ENCODE measurements around the gene KRT32.

KRT32 gene

DNA sequence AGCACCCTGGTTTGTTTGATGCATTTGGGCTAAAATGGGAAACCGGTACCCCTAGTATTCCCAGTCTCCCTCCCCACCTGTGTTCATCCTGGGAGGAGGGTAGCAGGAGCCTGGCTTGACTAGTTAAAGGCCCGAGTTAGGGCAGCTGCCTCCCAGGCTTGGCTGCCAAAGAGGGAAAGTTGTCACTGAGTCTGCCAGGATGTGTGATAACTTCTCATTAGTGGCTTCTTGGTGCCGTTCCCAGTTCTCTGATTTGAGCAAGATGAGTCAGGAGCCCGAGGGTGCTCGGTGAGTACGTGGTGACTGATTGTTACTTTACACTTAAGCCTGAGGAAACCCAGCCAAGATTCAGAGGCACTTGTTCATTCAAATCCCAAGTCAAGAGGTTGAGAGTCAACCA is 2.5 kb downstream of the KRT32 start:
- TF ChIP-seq, protein P1, sequence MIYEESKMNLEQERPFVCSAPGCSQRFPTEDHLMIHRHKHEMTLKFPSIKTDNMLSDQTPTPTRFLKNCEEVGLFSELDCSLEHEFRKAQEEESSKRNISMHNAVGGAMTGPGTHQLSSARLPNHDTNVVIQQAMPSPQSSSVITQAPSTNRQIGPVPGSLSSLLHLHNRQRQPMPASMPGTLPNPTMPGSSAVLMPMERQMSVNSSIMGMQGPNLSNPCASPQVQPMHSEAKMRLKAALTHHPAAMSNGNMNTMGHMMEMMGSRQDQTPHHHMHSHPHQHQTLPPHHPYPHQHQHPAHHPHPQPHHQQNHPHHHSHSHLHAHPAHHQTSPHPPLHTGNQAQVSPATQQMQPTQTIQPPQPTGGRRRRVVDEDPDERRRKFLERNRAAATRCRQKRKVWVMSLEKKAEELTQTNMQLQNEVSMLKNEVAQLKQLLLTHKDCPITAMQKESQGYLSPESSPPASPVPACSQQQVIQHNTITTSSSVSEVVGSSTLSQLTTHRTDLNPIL (CRISPR knock-in tag; IDR thresholded peaks at IDR 0.05; ENCODE audit: low read depth): no peak
- TF ChIP-seq ZNF565 (CRISPR knock-in tag; conservative IDR thresholded peaks at IDR 0.05; ENCODE audit: low read depth): no peak
- TF ChIP-seq OSR1 (CRISPR knock-in tag; IDR thresholded peaks at IDR 0.05): no peak
- TF ChIP-seq ZNF8 (CRISPR knock-in tag; IDR thresholded peaks at IDR 0.05): no peak
- no peak for TF ChIP-seq BACH2 (CRISPR knock-in tag; IDR thresholded peaks at IDR 0.05; ENCODE audit: borderline replicate concordance)
- no peak for TF ChIP-seq ZC3H10 (CRISPR knock-in tag; IDR thresholded peaks at IDR 0.05)
- TF ChIP-seq SNAI2 (CRISPR knock-in tag; IDR thresholded peaks at IDR 0.05): no peak
- TF ChIP-seq TCF4 (CRISPR knock-in tag; IDR thresholded peaks at IDR 0.05; ENCODE audit: borderline replicate concordance): no peak
- TF ChIP-seq ZFP3 (CRISPR knock-in tag; IDR thresholded peaks at IDR 0.05): no peak
- no peak for TF ChIP-seq RARB (CRISPR knock-in tag; IDR thresholded peaks at IDR 0.05)
- TF ChIP-seq, protein P2, sequence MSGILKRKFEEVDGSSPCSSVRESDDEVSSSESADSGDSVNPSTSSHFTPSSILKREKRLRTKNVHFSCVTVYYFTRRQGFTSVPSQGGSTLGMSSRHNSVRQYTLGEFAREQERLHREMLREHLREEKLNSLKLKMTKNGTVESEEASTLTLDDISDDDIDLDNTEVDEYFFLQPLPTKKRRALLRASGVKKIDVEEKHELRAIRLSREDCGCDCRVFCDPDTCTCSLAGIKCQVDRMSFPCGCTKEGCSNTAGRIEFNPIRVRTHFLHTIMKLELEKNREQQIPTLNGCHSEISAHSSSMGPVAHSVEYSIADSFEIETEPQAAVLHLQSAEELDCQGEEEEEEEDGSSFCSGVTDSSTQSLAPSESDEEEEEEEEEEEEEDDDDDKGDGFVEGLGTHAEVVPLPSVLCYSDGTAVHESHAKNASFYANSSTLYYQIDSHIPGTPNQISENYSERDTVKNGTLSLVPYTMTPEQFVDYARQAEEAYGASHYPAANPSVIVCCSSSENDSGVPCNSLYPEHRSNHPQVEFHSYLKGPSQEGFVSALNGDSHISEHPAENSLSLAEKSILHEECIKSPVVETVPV (CRISPR knock-in tag; IDR thresholded peaks at IDR 0.05): no peak
- TF ChIP-seq ESRRG (CRISPR knock-in tag; IDR thresholded peaks at IDR 0.05): no peak
- no peak for TF ChIP-seq ARNTL (CRISPR knock-in tag; IDR thresholded peaks at IDR 0.05; ENCODE audit: borderline replicate concordance, low read depth)
- TF ChIP-seq, protein P3, sequence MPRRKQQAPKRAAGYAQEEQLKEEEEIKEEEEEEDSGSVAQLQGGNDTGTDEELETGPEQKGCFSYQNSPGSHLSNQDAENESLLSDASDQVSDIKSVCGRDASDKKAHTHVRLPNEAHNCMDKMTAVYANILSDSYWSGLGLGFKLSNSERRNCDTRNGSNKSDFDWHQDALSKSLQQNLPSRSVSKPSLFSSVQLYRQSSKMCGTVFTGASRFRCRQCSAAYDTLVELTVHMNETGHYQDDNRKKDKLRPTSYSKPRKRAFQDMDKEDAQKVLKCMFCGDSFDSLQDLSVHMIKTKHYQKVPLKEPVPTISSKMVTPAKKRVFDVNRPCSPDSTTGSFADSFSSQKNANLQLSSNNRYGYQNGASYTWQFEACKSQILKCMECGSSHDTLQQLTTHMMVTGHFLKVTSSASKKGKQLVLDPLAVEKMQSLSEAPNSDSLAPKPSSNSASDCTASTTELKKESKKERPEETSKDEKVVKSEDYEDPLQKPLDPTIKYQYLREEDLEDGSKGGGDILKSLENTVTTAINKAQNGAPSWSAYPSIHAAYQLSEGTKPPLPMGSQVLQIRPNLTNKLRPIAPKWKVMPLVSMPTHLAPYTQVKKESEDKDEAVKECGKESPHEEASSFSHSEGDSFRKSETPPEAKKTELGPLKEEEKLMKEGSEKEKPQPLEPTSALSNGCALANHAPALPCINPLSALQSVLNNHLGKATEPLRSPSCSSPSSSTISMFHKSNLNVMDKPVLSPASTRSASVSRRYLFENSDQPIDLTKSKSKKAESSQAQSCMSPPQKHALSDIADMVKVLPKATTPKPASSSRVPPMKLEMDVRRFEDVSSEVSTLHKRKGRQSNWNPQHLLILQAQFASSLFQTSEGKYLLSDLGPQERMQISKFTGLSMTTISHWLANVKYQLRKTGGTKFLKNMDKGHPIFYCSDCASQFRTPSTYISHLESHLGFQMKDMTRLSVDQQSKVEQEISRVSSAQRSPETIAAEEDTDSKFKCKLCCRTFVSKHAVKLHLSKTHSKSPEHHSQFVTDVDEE (CRISPR knock-in tag; IDR thresholded peaks at IDR 0.05): no peak
- no peak for TF ChIP-seq GLIS3 (CRISPR knock-in tag; IDR thresholded peaks at IDR 0.05)
- TF ChIP-seq CSDC2 (CRISPR knock-in tag; IDR thresholded peaks at IDR 0.05): no peak
- TF ChIP-seq ISL1 (CRISPR knock-in tag; IDR thresholded peaks at IDR 0.05): no peak
- peak; percentile 61; the same call in 2 of the 3 replicates for ATAC-seq

DNA sequence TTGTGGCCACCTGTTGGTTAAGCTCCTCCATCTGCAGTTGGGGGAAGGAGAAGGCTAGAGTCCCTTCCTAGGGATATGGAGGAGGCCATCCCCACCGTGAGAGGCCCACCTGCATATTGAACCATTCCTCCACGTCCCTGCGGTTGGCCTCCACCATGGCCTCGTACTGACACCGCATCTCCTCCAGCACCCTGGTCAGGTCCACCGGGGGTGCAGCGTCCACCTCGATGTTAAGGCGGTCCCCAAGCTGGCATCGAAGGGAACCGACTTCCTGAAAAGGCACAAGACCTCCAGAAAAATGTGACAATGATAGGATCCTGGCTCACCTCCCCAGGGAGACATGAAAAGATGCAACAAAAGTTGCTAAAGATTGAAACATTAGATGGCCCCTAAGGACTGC is 3.0 kb downstream of the KRT32 start:
- TF ChIP-seq ZFP3 (CRISPR knock-in tag; IDR thresholded peaks at IDR 0.05) (no peak), ESRRG (CRISPR knock-in tag; IDR thresholded peaks at IDR 0.05) (no peak), RARB (CRISPR knock-in tag; IDR thresholded peaks at IDR 0.05) (no peak), CSDC2 (CRISPR knock-in tag; IDR thresholded peaks at IDR 0.05) (no peak), ZNF8 (CRISPR knock-in tag; IDR thresholded peaks at IDR 0.05) (no peak), TOX (CRISPR knock-in tag; IDR thresholded peaks at IDR 0.05; ENCODE audit: borderline replicate concordance) (no peak), TCF4 (CRISPR knock-in tag; IDR thresholded peaks at IDR 0.05; ENCODE audit: borderline replicate concordance) (no peak), GLIS3 (CRISPR knock-in tag; IDR thresholded peaks at IDR 0.05) (no peak), OSR1 (CRISPR knock-in tag; IDR thresholded peaks at IDR 0.05) (no peak), ZFP30 (CRISPR knock-in tag; IDR thresholded peaks at IDR 0.05) (no peak)
- TF ChIP-seq, protein P2 (CRISPR knock-in tag; IDR thresholded peaks at IDR 0.05): no peak
- TF ChIP-seq, protein P1 (CRISPR knock-in tag; IDR thresholded peaks at IDR 0.05; ENCODE audit: low read depth): no peak
- TF ChIP-seq, protein P3 (CRISPR knock-in tag; IDR thresholded peaks at IDR 0.05): no peak
- ATAC-seq: no peak

Data from SK-N-SH treated with all-trans-retinoic acid at 6 μM for 48 hours (cell line).